Keratinocyte (primary cell): ENCODE measurements around the gene GLIS2. TPM values are rescaled to one million over a fixed set of nuclear protein-coding genes. Genes with fewer than 3 reads are reported as not detected.

ENCODE experiments used
- DNase-seq: peaks from one replicate; pipeline ENCODE4 v3.0.0-alpha.2; 2011; ENCODE audit warnings: low read depth, missing footprints, low spot score
- FAIRE-seq: peaks from 2 replicates; lab custom pipeline; 2011; peaks lifted over from hg19 to GRCh38; lab: Jason Lieb, UNC
- H2AFZ ChIP-seq: 2 replicates; pipeline ENCODE4 v1.6.0; 2012; ENCODE audit warnings: low read length, control low read depth, inconsistent platforms; ENCODE audit not compliant: control insufficient read depth
- H3K27ac ChIP-seq: 2 replicates; pipeline ENCODE4 v1.5.1; 2011; ENCODE audit warnings: low read length; ENCODE audit not compliant: control insufficient read depth, insufficient read depth
- H3K27me3 ChIP-seq: 3 replicates; pipeline ENCODE4 v1.6.0; 2011; ENCODE audit warnings: low read length; ENCODE audit not compliant: control insufficient read depth, insufficient read depth; ENCODE audit errors: extremely low read depth
- H3K36me3 ChIP-seq, 2 experiments: 2 replicates in 1 of 2; 3 replicates in 1 of 2; pipeline ENCODE4 v1.5.1; 2011; ENCODE audit warnings: low read length in 2 of 2, mild to moderate bottlenecking in 1 of 2; ENCODE audit not compliant: control insufficient read depth in 2 of 2, insufficient read depth in 2 of 2; ENCODE audit errors: extremely low read depth in 1 of 2
- H3K4me1 ChIP-seq: 3 replicates; pipeline ENCODE4 v1.5.1; 2011; ENCODE audit warnings: low read length; ENCODE audit not compliant: control insufficient read depth, insufficient read depth; ENCODE audit errors: extremely low read depth
- H3K4me2 ChIP-seq: 3 replicates; pipeline ENCODE4 v1.6.0; 2011; ENCODE audit warnings: low read depth, low read length; ENCODE audit not compliant: control insufficient read depth, insufficient read depth; ENCODE audit errors: extremely low read depth
- H3K4me3 ChIP-seq, 3 experiments: fragments of 200-600 bp in 1 of 3; sonication (generic) in 1 of 3; 2 replicates in 2 of 3; 3 replicates in 1 of 3; pipeline ENCODE4 v1.5.1; 2011 to 2016; ENCODE audit warnings: low read length in 3 of 3, mild to moderate bottlenecking in 3 of 3, control low read depth in 2 of 3, inconsistent platforms in 1 of 3, low read depth in 1 of 3, mixed read lengths in 1 of 3, mixed run types in 1 of 3, moderate library complexity in 1 of 3; ENCODE audit not compliant: control insufficient read depth in 2 of 3, insufficient read depth in 2 of 3; ENCODE audit errors: extremely low read depth in 1 of 3
- H3K79me2 ChIP-seq: 2 replicates; pipeline ENCODE4 v1.6.0; 2012; ENCODE audit warnings: low read length; ENCODE audit not compliant: control insufficient read depth, insufficient read depth
- H3K9ac ChIP-seq: 3 replicates; pipeline ENCODE4 v1.6.0; 2011; ENCODE audit warnings: low read length; ENCODE audit not compliant: control insufficient read depth, insufficient read depth; ENCODE audit errors: extremely low read depth
- H3K9me1 ChIP-seq: 3 replicates; pipeline ENCODE4 v1.6.0; 2011; ENCODE audit warnings: low read length; ENCODE audit not compliant: control insufficient read depth, insufficient read depth; ENCODE audit errors: extremely low read depth
- H3K9me3 ChIP-seq: 2 replicates; pipeline ENCODE4 v1.5.1; 2012; ENCODE audit warnings: low read depth, low read length; ENCODE audit not compliant: control insufficient read depth
- H4K20me1 ChIP-seq: 3 replicates; pipeline ENCODE4 v1.6.0; 2011; ENCODE audit warnings: low read length; ENCODE audit not compliant: control insufficient read depth, insufficient read depth; ENCODE audit errors: extremely low read depth
- EZH2 ChIP-seq: IDR thresholded peaks from one replicate; pipeline ENCODE4 v1.6.1; 2012; ENCODE audit warnings: inconsistent platforms, mild to moderate bottlenecking, low read length, moderate library complexity
- dilution Hi-C: fragments of 300-500 bp; cut with MboI; formaldehyde crosslinking; loops from one replicate; pipeline ENCODE4 v1.7.0; 2020; ENCODE audit warnings: low sequenced_read_pairs; ENCODE audit not compliant: extremely low pct_ligation_motif_present
- polyA plus RNA-seq, 5 experiments: library from polyadenylated mRNA; depleted of rRNA in 3 of 5; stranded (reverse) in 3 of 5; stranded (forward) in 1 of 5; unstranded in 1 of 5; fragments of >200 nt; gene quantifications; 1 replicate in 1 of 5; 2 replicates in 3 of 5; 3 replicates in 1 of 5; pipeline versions ENCODE4 v1.2.1 to v1.2.3, GENCODE V29; 2011 to 2012; ENCODE audit warnings: missing spikeins in 2 of 5, low read depth in 1 of 5, low replicate concordance in 1 of 5
- TF ChIP-seq, protein P1 (sequence below), 3 experiments: IDR thresholded peaks in 1 of 3; conservative IDR thresholded peaks in 1 of 3; optimal IDR thresholded peaks in 1 of 3; 2 replicates in 2 of 3; 3 replicates in 1 of 3; pipeline versions ENCODE3 to v1.5.1; 2011; ENCODE audit warnings: low read length in 3 of 3, mild to moderate bottlenecking in 3 of 3, moderate library complexity in 2 of 3, control low read depth in 1 of 3, inconsistent platforms in 1 of 3; ENCODE audit not compliant: insufficient read depth in 2 of 3; ENCODE audit errors: extremely low read depth in 1 of 3

The GLIS2 gene
- polyA plus RNA-seq, 1 donor (not counting 4 experiments of a cell fraction or from before 2014, with no cell fraction given): 0.63 TPM

DNA sequence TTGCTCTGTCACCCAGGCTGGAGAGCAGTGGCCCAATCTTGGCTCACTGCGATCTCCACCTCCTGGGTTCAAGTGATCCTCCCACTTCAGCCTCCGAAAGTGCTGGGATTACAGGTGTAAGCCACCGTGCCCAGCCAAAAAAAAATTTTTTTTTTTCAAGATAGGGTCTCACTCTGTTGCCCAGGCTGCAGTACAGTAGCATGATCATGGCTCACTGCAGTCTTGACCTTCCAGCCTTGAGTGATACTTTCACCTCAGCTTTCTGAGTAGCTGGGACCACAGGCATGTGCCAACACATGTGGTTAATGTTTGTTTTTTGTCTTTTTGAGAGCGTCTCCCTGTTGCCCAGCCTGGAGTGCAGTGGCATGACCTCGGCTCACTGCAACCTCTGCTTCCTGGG lies 37.0 kb downstream of the GLIS2 start:
- Histone ChIP-seq H3K9me3 (no peaks in the 10 kb centered on the region), H3K36me3 (peaks cover 0 to 8% of the 10 kb centered on the region in 2 experiments), H3K9ac (no peak overlapping the region), H2AFZ (no peak overlapping the region), H4K20me1 (no peaks in the 10 kb centered on the region), H3K27me3 (no peaks in the 10 kb centered on the region), H3K27ac (no peak overlapping the region), H3K9me1 (no peaks in the 10 kb centered on the region), H3K4me1 (peaks cover 13% of the 10 kb centered on the region), H3K4me3 (no peak overlapping the region), H3K79me2 (peaks cover 26% of the 10 kb centered on the region), H3K4me2 (no peak overlapping the region)
- no peak for FAIRE-seq
- TF ChIP-seq, protein P1, sequence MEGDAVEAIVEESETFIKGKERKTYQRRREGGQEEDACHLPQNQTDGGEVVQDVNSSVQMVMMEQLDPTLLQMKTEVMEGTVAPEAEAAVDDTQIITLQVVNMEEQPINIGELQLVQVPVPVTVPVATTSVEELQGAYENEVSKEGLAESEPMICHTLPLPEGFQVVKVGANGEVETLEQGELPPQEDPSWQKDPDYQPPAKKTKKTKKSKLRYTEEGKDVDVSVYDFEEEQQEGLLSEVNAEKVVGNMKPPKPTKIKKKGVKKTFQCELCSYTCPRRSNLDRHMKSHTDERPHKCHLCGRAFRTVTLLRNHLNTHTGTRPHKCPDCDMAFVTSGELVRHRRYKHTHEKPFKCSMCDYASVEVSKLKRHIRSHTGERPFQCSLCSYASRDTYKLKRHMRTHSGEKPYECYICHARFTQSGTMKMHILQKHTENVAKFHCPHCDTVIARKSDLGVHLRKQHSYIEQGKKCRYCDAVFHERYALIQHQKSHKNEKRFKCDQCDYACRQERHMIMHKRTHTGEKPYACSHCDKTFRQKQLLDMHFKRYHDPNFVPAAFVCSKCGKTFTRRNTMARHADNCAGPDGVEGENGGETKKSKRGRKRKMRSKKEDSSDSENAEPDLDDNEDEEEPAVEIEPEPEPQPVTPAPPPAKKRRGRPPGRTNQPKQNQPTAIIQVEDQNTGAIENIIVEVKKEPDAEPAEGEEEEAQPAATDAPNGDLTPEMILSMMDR (optimal IDR thresholded peaks at IDR 0.05 in 1 of 3, IDR thresholded peaks at IDR 0.05 in 1 of 3, conservative IDR thresholded peaks at IDR 0.05 in 1 of 3; ENCODE audit: extremely low read depth in 1 of 3, insufficient read depth in 2 of 3, low read length in 3 of 3): no peak
- DNase-seq: no peak
- dilution Hi-C loops: no loop called here

- Histone ChIP-seq H3K4me3 (no peak overlapping the region), H3K27me3 (no peaks in the 10 kb centered on the region), H2AFZ (no peak overlapping the region), H3K4me2 (no peak overlapping the region), H3K9ac (no peak overlapping the region), H3K4me1 (peaks cover 10% of the 10 kb centered on the region), H4K20me1 (no peaks in the 10 kb centered on the region), H3K79me2 (peaks cover 19% of the 10 kb centered on the region), H3K9me1 (no peaks in the 10 kb centered on the region), H3K27ac (no peak overlapping the region), H3K36me3 (peaks cover 0 to 11% of the 10 kb centered on the region in 2 experiments), H3K9me3 (no peaks in the 10 kb centered on the region)
- no peak for DNase-seq
- TF ChIP-seq, protein P1 (optimal IDR thresholded peaks at IDR 0.05 in 1 of 3, IDR thresholded peaks at IDR 0.05 in 1 of 3, conservative IDR thresholded peaks at IDR 0.05 in 1 of 3; ENCODE audit: extremely low read depth in 1 of 3, insufficient read depth in 2 of 3, low read length in 3 of 3): no peak
- TF ChIP-seq EZH2: no peak
- dilution Hi-C loops: no loop called here
- FAIRE-seq: no peak
Measured at GRCh38 chr16:4353675-4354074, 37.8 kb downstream of the GLIS2 start.
